Measurements from ENCODE around the gene TSPAN10.

The TSPAN10 gene

GRCh38 chr17:81688616-81689015 is 51.6 kb downstream of the TSPAN10 start:
- DNase-seq (ENCODE audit: low spot score): no peak

- no peak for DNase-seq (ENCODE audit: low spot score)
These were observed 53.1 kb downstream of the TSPAN10 start for GRCh38 chr17:81690066-81690465.

GRCh38 chr17:81690549-81690948 is 53.6 kb downstream of the TSPAN10 start:
- no peak for DNase-seq (ENCODE audit: low spot score)

GRCh38 chr17:81691196-81691595 is 54.2 kb downstream of the TSPAN10 start:
- no peak for DNase-seq (ENCODE audit: low spot score)

- DNase-seq (ENCODE audit: low spot score): no peak
These were observed 54.6 kb downstream of the TSPAN10 start for GRCh38 chr17:81691608-81692007.

- no peak for DNase-seq (ENCODE audit: low spot score)
These were observed 56.7 kb downstream of the TSPAN10 start for GRCh38 chr17:81693509-81694210.

GRCh38 chr17:81694810-81695209 is 57.8 kb downstream of the TSPAN10 start:
- no peak for DNase-seq (ENCODE audit: low spot score)

GRCh38 chr17:81695211-81695610 is 58.2 kb downstream of the TSPAN10 start:
- DNase-seq (ENCODE audit: low spot score): no peak

- DNase-seq (ENCODE audit: low spot score): no peak
These were observed 58.8 kb downstream of the TSPAN10 start for GRCh38 chr17:81695801-81696200.

GRCh38 chr17:81696218-81696941 is 59.4 kb downstream of the TSPAN10 start:
- no peak for DNase-seq (ENCODE audit: low spot score)

- no peak for DNase-seq (ENCODE audit: low spot score)
These were observed 60.5 kb downstream of the TSPAN10 start for GRCh38 chr17:81697261-81698044.

Measured in AG20443 (cell line).